HG03175 (cell line): ENCODE data around the gene MBNL2.
A peak's percentile ranks its signal among the peaks of the same experiment; 100 is the strongest.

Source experiments
- ATAC-seq: cut with Tn5 transposase; IDR thresholded peaks from one replicate; pipeline ENCODE4 v1.9.1; 2021; ENCODE audit warnings: mild to moderate bottlenecking, moderate library complexity; ENCODE audit not compliant: unreplicated experiment

Gene MBNL2

DNA sequence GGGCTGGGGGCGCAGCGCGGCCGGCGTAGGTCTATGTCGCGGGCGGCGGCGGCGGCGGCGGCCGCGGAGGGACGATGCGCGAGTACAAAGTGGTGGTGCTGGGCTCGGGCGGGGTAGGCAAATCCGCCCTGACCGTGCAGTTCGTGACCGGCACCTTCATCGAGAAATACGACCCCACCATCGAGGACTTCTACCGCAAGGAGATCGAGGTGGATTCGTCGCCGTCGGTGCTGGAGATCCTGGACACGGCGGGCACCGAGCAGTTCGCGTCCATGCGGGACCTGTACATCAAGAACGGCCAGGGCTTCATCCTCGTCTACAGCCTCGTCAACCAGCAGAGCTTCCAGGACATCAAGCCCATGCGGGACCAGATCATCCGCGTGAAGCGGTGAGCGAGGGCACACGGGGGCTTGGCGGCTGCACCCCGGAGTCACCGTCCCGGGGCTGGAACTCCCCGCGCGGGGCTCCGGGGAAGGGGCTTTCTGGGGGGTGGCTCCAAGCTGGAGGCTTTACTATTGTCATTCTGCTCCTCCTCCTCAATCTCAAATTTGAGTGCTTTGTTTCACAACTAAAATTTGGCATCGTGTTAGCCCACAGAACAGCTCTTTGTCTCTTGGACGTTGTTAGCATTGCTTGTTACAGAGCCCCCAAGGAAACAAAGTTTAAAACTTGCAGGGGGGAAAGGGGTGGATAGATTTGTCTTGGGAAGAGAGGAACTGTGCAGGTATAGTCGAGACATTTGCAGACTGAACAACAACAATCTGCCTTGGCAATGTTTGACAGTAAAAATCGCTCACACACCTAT is 212.5 kb downstream of the MBNL2 start:
- peak; percentile 1 for ATAC-seq

DNA sequence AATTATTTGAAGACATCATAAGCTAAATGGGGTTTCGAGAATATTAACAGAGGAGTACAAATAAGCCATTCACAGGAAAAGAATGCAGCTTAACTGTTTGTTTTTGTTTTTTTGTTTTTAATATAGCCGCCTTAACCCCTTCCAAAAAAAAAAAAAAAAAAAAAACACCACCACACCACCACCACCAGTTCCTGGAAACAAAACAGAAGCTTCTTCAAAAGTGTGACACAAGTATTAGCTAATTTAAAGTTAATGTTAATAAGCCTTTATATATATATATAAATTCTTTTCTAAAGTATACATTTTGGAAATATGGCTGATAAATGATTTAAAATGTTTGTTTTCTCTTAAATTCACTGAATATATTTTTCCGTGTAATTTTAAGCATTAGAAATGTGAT is 213.2 kb downstream of the MBNL2 start:
- no peak for ATAC-seq

DNA sequence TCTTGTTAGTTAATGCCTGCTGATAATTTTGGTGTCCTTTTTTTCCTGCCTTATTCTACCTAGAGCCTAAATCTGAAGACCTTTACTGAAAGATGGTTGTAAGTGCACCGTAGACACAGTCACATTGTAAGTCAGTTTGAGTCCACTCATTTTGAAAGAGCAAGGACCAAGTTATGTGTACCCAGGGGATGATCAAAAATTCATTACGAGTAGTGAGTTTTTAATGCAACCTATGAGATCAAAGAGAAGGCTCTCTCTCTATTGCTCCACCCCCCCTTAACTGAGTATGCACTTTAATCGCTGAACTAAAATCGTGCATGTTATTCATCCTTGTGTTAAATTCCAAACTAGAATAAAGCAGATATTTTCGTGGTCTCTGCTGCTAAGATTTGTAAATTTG is 213.7 kb downstream of the MBNL2 start:
- no peak for ATAC-seq

DNA sequence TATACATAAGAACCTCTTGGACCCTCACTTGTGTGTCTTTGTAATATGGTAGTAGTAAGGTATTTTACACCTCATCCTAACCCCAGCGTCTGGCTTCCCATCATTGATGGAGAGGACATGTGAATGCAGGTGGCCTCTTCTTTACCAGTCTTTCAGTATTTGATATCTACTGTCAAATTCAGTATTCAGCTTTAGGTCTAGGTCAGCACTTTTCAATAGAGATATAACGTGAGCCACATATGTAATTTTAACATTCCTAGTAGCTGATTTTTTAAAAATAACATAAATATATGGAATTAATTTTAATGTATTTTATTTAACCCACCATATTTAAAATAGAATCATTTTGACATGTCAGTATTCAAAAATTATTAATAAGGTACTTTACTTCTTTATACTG is 214.7 kb downstream of the MBNL2 start:
- ATAC-seq: no peak

DNA sequence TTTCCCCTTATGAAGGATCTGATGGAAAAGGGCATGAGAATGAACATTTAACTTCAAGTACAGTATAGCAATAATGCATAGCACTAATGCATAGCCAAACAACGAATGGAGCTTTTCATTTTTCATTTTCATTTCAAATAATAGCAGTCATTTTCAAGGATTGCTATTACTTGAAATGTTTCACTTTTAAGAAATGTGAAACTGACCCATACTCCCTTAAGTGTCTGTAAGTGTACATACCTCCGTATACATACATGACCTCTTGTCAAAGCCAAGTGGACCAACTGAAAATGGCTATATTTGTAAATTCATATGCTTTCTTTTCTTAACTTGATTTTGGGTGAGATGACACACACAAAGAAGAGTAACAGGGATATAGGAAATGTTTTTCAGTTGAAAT is 215.6 kb downstream of the MBNL2 start:
- ATAC-seq: no peak

DNA sequence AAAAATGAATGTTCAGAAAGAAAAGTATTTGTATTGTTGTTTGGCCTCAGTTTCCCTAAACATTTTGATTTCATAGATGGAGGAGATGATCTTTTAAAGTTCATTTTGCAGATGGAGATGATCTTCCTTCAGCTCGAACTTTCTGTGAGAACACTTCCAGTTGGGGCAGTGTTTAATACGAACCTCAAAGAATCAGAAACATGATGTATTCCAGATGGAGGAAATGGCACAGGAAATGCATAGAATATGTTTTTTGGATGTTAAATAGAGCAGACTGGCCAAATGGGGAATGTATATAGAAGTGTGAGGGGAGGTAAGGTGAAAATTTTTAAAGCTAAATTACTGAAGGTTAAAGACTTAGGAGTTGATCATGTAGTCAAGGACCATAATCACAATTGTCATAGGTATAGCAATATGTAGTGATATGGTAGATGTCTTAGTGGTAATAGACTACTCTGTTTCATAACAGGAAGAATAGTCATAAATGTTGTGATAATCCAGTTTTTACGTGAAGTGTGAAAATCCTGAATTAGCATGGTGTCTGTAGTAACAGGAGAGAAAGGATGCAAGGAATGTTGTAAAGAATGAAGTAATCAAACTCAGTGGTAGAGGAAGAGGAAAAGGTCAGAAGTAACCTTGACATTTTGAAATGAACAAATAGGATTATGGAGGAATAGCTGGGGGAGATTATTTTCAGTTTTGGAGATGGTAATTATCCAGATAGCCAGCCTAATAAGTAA is 216.9 kb downstream of the MBNL2 start:
- no peak for ATAC-seq

DNA sequence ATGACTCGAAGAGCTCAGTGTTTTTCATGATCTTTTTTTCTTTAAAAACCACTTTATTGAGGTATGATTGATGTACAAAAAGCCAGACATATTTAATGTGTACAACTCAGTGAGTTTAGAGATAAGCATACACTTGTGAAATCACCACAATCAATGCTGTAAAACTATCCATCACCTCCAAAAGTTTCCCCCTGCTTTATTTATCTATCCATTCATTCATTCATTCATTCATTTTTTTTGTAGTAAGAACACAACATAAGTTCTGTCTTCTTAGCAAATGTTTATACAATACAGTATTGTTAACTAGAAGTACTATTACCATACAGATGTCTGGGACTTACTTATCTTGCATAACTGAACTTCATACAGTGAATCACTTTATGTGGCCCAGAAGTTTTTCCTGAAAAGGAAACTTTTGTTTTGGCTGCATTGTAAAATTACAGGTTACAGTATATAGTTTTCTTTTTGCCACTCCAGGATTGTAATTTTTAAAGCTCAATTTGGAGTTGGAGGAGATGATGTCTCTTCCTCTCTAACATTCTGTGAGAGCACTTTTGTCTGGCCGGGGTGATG is 218.6 kb downstream of the MBNL2 start:
- no peak for ATAC-seq

DNA sequence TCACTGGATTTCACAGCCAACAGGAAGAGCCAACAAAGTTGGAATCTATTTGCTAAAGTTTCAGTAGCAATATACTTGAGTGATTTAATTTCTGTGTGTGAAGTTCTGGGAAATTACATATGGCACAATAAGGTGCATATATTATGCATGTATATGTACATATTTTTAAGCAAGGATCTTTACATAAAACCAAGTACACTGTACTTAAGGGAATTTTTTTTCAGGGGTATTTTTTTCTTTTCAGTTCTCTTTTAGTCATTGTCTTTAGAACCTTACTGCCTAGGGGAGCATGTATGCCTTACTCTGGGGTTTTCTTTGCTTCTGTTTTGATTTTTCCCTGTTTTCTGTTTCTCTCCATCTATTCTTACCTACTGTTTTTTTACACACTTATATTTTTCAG is 219.2 kb downstream of the MBNL2 start:
- no peak for ATAC-seq
